Lower leg skin (tissue), 4 donors: ENCODE results near the gene MAGI3. TPM values are rescaled to one million over a fixed set of nuclear protein-coding genes. Genes with fewer than 3 reads are reported as not detected.

ENCODE experiments used
- DNase-seq, 2 donors: peaks; one replicate each; pipeline ENCODE4 v3.0.0-alpha.2; 2019; ENCODE audit warnings: low spot score in 2 of 2
- H3K4me3 ChIP-seq: fragments of 200-600 bp; sonication (generic); 2 replicates; pipeline ENCODE4 v1.5.1; 2017; ENCODE audit warnings: mild to moderate bottlenecking, low read depth; ENCODE audit not compliant: poor library complexity, severe bottlenecking
- CTCF ChIP-seq, 3 donors: fragments of 450-650 bp; IDR thresholded peaks; one replicate each; pipeline ENCODE4 v1.5.1; 2016; ENCODE audit warnings: antibody characterized with exemption in 3 of 3, mild to moderate bottlenecking in 3 of 3, moderate library complexity in 2 of 3
- POLR2A ChIP-seq, 2 donors: fragments of 450-650 bp; IDR thresholded peaks; one replicate each; pipeline ENCODE4 v1.6.1; 2016 to 2017; ENCODE audit warnings: antibody characterized with exemption in 2 of 2, mild to moderate bottlenecking in 1 of 2, moderate library complexity in 1 of 2
- WGBS, 2 donors: methylation state at CpG; one replicate each; pipeline ENCODE4 v1.1.5; 2018; 5-methylcytosine and 5-hydroxymethylcytosine counted together
- intact Hi-C: fragments of 100-400 bp; cut with DNase I; formaldehyde crosslinking; loops from one replicate; pipeline ENCODE4 v1.15.0; 2023; ENCODE audit warnings: low total_unique reads
- total RNA-seq, 4 donors: library from RNA; depleted of rRNA; stranded (reverse); fragments of >200 nt; gene quantifications; one replicate each; pipeline ENCODE4 v1.1.0, GENCODE V29; 2016

The MAGI3 gene
- total RNA-seq, 4 donors from 2014 or later = 6.8 to 14.2 (median 10.3) TPM

- H3K4me3 ChIP-seq = no peak overlapping the region
- no peak for DNase-seq
- intact Hi-C loops = no loop called here
- WGBS, 2 donors = 94 to 95% methylated on average over 1 of the region's 1 CpG
- TF ChIP-seq CTCF (IDR thresholded peaks at IDR 0.05) (no peak), POLR2A (IDR thresholded peaks at IDR 0.05) (no peak)
Observed at GRCh38 chr1:113674591-113674990, 284.3 kb downstream of the MAGI3 start.

DNA sequence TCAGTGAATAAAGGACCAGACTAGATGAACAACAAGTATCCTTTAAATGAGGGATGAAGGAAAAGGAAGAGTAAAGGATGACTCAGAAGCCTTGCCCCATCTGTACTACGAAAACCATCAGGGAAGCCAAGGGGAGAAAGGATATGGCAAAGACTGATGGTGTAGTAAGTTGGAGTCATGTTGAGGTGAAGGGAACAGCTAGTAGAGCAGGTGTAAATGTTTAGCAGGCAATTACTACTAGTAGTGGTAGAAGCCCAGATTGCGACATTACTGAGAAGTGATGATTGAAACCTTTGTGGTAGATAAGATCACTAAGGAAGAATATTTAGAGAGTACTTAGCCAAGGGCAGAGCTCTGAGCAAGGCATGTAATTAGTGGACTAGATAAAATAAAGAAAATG, 285.0 kb downstream of the MAGI3 start:
- WGBS, 2 donors = 61 to 67% methylated on average over 2 of the region's 2 CpGs
- no peak for DNase-seq
- H3K4me3 ChIP-seq = no peak overlapping the region
- TF ChIP-seq CTCF (IDR thresholded peaks at IDR 0.05) (no peak), POLR2A (IDR thresholded peaks at IDR 0.05) (no peak)
- intact Hi-C loops = no loop called here

DNA sequence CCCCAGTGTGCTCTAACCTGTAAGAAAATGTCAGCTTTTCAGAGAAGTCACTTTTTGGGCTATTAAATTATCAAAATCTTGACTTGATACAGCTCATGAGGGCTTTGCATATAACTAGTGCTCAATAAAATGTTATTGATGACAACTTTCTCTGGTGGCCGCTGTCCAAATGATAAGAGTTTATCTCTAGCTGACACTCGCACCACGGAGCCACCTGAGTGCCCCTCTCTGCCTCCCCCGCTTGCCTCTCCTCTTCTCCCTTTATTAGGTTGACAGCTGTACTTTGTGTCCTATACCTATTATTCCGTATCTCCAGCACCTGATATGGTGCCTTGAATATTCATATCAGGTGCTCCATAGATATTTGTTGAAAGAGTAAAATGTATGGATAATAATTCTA, 286.2 kb downstream of the MAGI3 start:
- TF ChIP-seq CTCF (IDR thresholded peaks at IDR 0.05) (no peak), POLR2A (IDR thresholded peaks at IDR 0.05) (no peak)
- WGBS, 2 donors = 92 to 95% methylated on average over 5 of the region's 5 CpGs
- no peak for DNase-seq
- H3K4me3 ChIP-seq = no peak overlapping the region
- intact Hi-C loops = loop anchor here (2.0 kb wide), 1 partner anchor 536 kb away; no protein-coding TSS in a partner anchor

DNA sequence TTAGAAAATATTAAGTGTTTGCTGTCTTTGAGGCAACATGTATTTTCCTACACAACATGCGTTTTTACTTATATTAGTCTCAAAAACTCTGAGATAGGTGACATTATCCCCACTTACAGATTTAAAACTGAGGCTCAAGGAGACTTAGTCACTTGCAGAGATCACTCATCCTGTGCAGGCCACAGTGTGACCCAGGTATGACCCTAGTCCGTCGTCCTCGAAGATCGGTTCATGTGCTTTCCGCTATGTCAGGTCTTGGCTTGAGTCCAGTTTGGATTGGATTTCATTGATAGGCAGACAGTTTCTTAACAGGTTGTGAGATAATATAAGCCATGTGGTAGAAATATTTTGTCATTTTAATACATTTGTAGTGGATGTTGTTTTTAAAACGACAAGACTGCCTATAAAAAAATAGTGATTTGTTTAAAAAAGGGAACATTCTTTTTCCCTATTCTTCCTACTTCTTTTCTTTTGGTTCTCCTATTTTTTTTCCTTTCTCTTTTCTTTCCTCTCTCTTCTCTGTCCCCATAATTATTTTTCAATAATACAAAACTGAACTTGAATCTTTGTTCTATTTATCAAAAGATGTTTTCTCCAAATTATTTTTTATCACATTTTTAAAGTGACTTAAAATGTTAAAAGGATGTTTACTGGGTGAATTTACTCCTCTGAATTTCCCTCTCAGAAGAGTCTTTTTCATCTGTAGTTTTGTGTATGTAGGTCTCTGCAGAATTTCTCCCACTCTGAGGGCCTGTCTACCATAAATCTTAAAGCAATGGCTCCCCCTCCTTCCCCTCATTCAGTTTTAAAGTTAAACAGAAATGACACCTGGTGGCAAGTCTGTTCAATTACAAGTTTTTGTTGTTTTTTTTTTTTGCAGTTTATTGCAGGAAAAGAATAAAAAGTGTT, 287.2 kb downstream of the MAGI3 start:
- WGBS, 2 donors = 29 to 38% methylated on average over 7 of the region's 7 CpGs
- TF ChIP-seq CTCF (IDR thresholded peaks at IDR 0.05) (no peak), POLR2A (IDR thresholded peaks at IDR 0.05) (no peak)
- intact Hi-C loops = loop anchor here (2.0 kb wide), 1 partner anchor 537 kb away; no protein-coding TSS in a partner anchor
- no peak for DNase-seq
- no peak overlapping the region for H3K4me3 ChIP-seq

- H3K4me3 ChIP-seq = no peak overlapping the region
- TF ChIP-seq POLR2A (IDR thresholded peaks at IDR 0.05) (no peak), CTCF (IDR thresholded peaks at IDR 0.05) (no peak)
- DNase-seq = no peak
- intact Hi-C loops = no loop called here
Observed at GRCh38 chr1:113678159-113678469, 287.8 kb downstream of the MAGI3 start.
